T-helper 17 cell (primary cell): Measurements from ENCODE around the gene KLRF1. TPM values are rescaled to one million over a fixed set of nuclear protein-coding genes. Genes with fewer than 3 reads are reported as not detected.
"Not testable (repeated sequence)": the region's sequence is repeated elsewhere in the genome, so short reads cannot be mapped to it uniquely, and the experiment has no call there.

Source experiments
- ATAC-seq: fragments of 150-1000 bp; cut with Tn5 transposase; 2 replicates; pipeline ENCODE4 v1.10.0; 2021; ENCODE audit warnings: mild to moderate bottlenecking, moderate library complexity
- DNase-seq, 3 donors: peaks; one replicate each; pipeline versions ENCODE4 v3.0.0 to v3.0.0-alpha.2; 2020 to 2021
- H3K9me3 ChIP-seq: one replicate; pipeline ENCODE4 v1.7.0; 2013; ENCODE audit warnings: low read length, mild to moderate bottlenecking; ENCODE audit not compliant: control insufficient read depth, poor library complexity, severe bottlenecking
- H3K27ac Mint-ChIP-seq: one replicate; pipeline ENCODE4 v1.8.0; 2022; ENCODE audit warnings: mild to moderate bottlenecking, moderate library complexity, mixed read lengths
- H3K27me3 Mint-ChIP-seq: one replicate; pipeline ENCODE4 v1.8.0; 2022; ENCODE audit warnings: mixed read lengths
- H3K36me3 Mint-ChIP-seq: one replicate; pipeline ENCODE4 v1.8.0; 2022; ENCODE audit warnings: low read depth, mixed read lengths
- H3K4me1 Mint-ChIP-seq: one replicate; pipeline ENCODE4 v1.8.0; 2022; ENCODE audit warnings: mild to moderate bottlenecking, mixed read lengths
- H3K4me3 Mint-ChIP-seq: one replicate; pipeline ENCODE4 v1.8.0; 2022; ENCODE audit warnings: mild to moderate bottlenecking, moderate library complexity, mixed read lengths
- total RNA-seq, 4 donors: library from RNA in 2 of 4; stranded (reverse) in 2 of 4; gene quantifications; one replicate each; pipeline ENCODE4 v1.2.3 and lab custom pipeline; 2022 to 2026

KLRF1 gene
- total RNA-seq, 2 donors from 2014 or later, result 0.52 to 0.57 TPM

DNA sequence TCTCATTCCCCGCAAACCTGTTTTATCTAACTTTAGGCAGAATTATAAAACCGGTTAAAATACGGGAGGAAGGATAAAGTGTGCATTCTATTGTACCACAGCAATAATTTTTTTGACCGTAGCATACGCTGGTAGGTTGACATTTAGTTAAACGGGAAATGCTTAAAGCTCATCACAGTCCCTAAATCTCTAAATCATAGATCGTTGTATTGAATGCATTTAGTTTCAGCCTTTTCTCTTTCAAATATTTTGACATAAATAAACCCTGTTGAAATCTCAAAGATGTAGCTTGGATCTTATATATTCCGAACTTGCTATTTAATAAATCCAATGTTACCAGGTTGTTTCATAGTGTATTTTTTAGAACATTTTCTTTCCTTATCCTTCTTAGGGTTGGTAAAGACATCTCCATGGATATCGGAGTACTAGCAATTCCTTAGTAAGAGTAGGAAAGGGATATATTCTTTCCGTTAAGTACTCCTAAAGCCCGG lies 41.1 kb downstream of the KLRF1 start:
- Mint-ChIP-seq H3K36me3 (peaks cover 5% of the 10 kb centered on the region), H3K4me1 (peaks cover 33% of the 10 kb centered on the region), H3K4me3 (peak overlapping the region; percentile 96), H3K27ac (peak overlapping the region; percentile 100), H3K27me3 (no peaks in the 10 kb centered on the region)
- ATAC-seq, result peak; percentile 35
- no peaks in the 10 kb centered on the region for H3K9me3 ChIP-seq
- DNase-seq, result no peak

GRCh38 chr12:9868951-9869306 lies 41.6 kb downstream of the KLRF1 start:
- H3K4me1 Mint-ChIP-seq, result peaks cover 32% of the 10 kb centered on the region
- ATAC-seq (no peak), DNase-seq (no peak)
- peak overlapping the region; percentile 96 for H3K4me3 Mint-ChIP-seq
- no peaks in the 10 kb centered on the region for H3K9me3 ChIP-seq
- peaks cover 5% of the 10 kb centered on the region for H3K36me3 Mint-ChIP-seq
- peak overlapping the region; percentile 100 for H3K27ac Mint-ChIP-seq
- H3K27me3 Mint-ChIP-seq, result no peaks in the 10 kb centered on the region

DNA sequence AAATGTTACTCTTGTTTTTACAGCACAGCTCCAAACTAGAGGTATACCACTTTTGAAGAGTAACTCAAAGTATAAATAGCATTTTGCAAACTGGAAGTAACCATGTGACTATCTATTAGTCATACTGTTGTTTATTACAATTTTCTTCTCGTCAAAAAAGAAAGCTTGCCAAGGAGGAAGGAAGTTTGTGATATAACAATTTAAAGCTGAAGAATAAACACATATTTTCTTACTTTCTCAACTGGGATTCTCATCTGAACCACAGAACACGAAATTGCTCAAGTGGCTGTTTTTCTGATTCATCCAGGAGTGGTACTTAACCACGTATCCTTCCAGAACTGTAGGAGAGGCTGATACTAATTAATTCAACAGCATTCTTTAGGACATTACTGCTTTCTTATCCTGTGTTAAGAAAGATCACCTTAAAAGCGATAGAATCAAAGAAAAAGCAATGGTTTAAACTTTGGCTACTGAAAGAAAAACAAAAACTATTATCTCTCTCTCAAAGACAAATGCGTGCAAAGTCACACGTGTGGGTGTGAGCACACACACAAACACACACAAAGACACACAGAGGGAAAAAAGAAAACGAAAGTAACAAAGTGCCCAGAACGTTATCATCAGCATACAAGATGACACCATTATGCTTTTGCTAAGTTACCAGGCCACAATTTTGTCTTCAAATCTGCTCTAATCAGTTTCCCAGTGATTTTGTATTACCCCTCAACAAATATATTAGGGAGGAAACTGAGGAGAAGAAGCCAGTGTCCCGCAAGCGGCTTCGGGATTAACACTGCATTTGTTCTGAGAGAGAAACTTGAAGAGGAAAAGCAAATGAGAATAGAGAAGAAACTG lies 42.3 kb downstream of the KLRF1 start, which contains the start of gene CLEC2B:
Gene CLEC2B (minus strand): TSS at position 48 of the 855 bp plus-strand sequence.
- Mint-ChIP-seq H3K36me3 (peaks cover 5% of the 10 kb centered on the region), H3K4me1 (peaks cover 26% of the 10 kb centered on the region), H3K27me3 (no peaks in the 10 kb centered on the region), H3K4me3 (peak within 1 kb of the TSS; percentile 96), H3K27ac (peak within 1 kb of the TSS; percentile 100)
- DNase-seq (no peak), ATAC-seq (peak; percentile 74)
- no peaks in the 10 kb centered on the region for H3K9me3 ChIP-seq

DNA sequence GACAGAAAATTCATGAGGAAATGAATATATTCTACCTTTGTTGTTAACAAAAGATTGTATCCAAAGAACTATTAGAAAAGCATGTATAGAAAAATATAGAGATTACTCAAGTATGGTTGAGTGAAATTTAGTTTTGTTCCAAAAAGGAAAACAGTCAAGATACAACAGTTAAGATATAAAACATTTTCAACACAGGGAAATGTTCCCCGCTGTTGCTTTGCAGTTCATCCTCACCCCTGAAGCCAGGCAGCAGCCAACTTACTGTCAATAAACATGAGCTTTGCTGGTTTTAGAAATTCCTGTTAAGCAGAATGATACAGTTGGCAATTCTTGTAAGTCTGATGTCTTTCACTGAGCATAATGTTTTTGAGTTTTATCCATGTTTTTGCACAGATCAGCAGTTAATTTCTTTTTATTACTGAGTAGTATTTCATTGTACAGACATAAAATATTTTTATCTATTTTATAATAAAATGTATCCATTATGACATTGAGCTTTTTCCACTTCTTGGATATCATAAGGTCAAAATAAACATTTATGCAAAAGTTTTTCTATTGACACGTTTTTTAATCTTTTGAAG lies 43.1 kb downstream of the KLRF1 start:
- DNase-seq (no peak), ATAC-seq (no peak)
- Mint-ChIP-seq H3K27ac (peak overlapping the region; percentile 100), H3K36me3 (peaks cover 5% of the 10 kb centered on the region), H3K27me3 (no peaks in the 10 kb centered on the region), H3K4me3 (peak overlapping the region; percentile 96), H3K4me1 (peaks cover 21% of the 10 kb centered on the region)
- no peaks in the 10 kb centered on the region for H3K9me3 ChIP-seq

DNA sequence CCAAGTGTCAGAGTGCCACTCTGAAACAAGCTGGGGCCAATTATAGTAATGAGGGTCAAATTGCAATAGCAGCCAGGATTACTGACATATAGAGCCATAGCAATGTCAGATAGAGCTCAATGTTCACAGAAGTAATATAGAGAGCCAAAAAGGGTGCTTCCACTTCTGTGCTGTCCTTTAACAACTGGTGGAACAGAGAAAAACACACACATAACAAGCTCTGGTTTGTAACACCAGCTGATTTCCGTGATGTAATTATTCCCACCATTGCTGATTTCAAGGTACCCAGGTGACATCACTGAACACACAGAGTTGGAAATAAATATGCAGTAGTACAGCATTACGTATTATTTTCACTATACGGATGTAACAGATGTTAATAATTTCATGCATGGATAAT lies 44.9 kb downstream of the KLRF1 start:
- Mint-ChIP-seq H3K4me3 (no peak overlapping the region), H3K4me1 (peaks cover 14% of the 10 kb centered on the region), H3K27ac (no peak overlapping the region), H3K27me3 (no peaks in the 10 kb centered on the region), H3K36me3 (peaks cover 2% of the 10 kb centered on the region)
- no peak for ATAC-seq
- no peaks in the 10 kb centered on the region for H3K9me3 ChIP-seq
- DNase-seq, result no peak

DNA sequence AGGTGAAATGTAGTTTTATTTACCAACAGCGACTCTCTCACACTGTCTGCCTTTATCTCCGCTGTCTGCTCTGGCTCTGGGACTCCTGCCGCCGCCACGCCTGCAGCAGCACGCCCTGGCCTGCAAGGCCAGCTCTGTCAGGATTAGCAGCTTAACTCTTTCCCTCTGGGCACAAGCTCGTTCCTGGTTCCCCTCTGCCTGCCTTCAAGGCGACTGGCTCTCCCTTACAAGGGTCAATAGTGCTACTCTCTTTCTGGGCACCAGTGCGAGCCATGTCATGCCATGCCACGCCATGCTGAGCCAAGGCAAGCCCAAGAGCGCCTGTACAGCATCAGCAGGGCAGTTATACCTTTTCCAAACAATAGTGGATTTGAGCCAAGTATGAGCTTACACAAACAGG lies 45.5 kb downstream of the KLRF1 start:
- Mint-ChIP-seq H3K36me3 (peaks cover 2% of the 10 kb centered on the region), H3K27ac (no peak overlapping the region), H3K4me3 (no peak overlapping the region), H3K4me1 (peaks cover 14% of the 10 kb centered on the region), H3K27me3 (no peaks in the 10 kb centered on the region)
- no peak for ATAC-seq
- no peaks in the 10 kb centered on the region for H3K9me3 ChIP-seq
- no peak for DNase-seq

DNA sequence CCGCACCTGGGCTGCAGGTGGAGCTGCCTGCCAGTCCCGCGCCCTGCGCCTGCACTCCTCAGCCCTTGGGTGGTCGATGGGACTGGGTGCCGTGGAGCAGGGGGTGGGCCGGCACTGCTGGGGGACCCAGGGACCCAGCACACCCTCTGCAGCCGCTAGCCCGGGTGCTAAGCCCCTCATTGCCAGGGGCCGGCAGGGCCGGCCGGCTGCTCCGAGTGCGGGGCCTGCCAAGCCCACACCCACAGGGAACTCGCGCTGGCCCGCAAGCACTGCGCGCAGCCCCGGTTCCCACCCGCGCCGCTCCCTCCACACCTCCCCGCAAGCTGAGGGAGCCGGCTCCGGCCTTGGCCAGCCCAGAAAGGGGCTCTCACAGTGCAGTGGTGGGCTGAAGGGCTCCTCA lies 48.8 kb downstream of the KLRF1 start:
- not testable (repeated sequence) for H3K27ac Mint-ChIP-seq, DNase-seq, ATAC-seq, H3K4me3 Mint-ChIP-seq, H3K36me3 Mint-ChIP-seq, H3K27me3 Mint-ChIP-seq, H3K9me3 ChIP-seq, H3K4me1 Mint-ChIP-seq

GRCh38 chr12:9880532-9881078 lies 53.3 kb downstream of the KLRF1 start:
- H3K36me3 Mint-ChIP-seq, result no peaks in the 10 kb centered on the region
- ATAC-seq, result no peak
- no peaks in the 10 kb centered on the region for H3K9me3 ChIP-seq
- peaks cover 4% of the 10 kb centered on the region for H3K4me1 Mint-ChIP-seq
- no peak overlapping the region for H3K4me3 Mint-ChIP-seq
- no peak overlapping the region for H3K27ac Mint-ChIP-seq
- no peaks in the 10 kb centered on the region for H3K27me3 Mint-ChIP-seq
- DNase-seq, result no peak

- H3K36me3 Mint-ChIP-seq, result no peaks in the 10 kb centered on the region
- peaks cover 4% of the 10 kb centered on the region for H3K4me1 Mint-ChIP-seq
- H3K27ac Mint-ChIP-seq, result no peak within 1 kb of the TSS
- ATAC-seq (no peak), DNase-seq (no peak)
- no peaks in the 10 kb centered on the region for H3K27me3 Mint-ChIP-seq
- no peaks in the 10 kb centered on the region for H3K9me3 ChIP-seq
- H3K4me3 Mint-ChIP-seq, result no peak within 1 kb of the TSS
These were observed 54.0 kb downstream of the KLRF1 start, which contains the start of gene KLRF2 for GRCh38 chr12:9881246-9881645. Gene KLRF2, plus strand, starts transcription at chr12:9881489. Its CDS starts 107 bp downstream, at chr12:9881596.

DNA sequence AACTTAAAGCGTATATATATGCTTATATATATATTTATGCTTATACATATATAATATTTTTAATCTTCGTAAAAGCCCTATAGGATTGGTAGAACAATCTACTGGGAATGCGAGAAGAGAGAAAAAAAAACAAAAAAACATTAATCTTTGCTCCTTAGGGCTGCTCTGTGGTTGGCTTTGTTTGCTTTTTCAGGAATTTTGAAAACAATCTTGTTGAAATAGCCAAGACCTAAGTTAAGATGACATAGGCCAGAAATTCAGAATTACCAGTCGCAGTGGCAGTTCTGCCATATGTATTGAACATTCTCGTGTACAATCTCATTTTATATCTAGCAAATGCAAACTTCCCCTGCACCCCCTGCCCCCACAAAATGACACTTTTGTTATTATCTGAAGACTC lies 54.7 kb downstream of the KLRF1 start:
- Mint-ChIP-seq H3K27me3 (no peaks in the 10 kb centered on the region), H3K4me1 (peaks cover 4% of the 10 kb centered on the region), H3K4me3 (no peak overlapping the region), H3K27ac (no peak overlapping the region), H3K36me3 (no peaks in the 10 kb centered on the region)
- no peak for ATAC-seq
- no peak for DNase-seq
- H3K9me3 ChIP-seq, result no peaks in the 10 kb centered on the region

GRCh38 chr12:9883175-9883574 lies 55.9 kb downstream of the KLRF1 start:
- ATAC-seq, result no peak
- Mint-ChIP-seq H3K27ac (no peak overlapping the region), H3K36me3 (no peaks in the 10 kb centered on the region), H3K4me1 (peaks cover 4% of the 10 kb centered on the region), H3K4me3 (no peak overlapping the region), H3K27me3 (no peaks in the 10 kb centered on the region)
- no peak for DNase-seq
- H3K9me3 ChIP-seq, result no peaks in the 10 kb centered on the region

DNA sequence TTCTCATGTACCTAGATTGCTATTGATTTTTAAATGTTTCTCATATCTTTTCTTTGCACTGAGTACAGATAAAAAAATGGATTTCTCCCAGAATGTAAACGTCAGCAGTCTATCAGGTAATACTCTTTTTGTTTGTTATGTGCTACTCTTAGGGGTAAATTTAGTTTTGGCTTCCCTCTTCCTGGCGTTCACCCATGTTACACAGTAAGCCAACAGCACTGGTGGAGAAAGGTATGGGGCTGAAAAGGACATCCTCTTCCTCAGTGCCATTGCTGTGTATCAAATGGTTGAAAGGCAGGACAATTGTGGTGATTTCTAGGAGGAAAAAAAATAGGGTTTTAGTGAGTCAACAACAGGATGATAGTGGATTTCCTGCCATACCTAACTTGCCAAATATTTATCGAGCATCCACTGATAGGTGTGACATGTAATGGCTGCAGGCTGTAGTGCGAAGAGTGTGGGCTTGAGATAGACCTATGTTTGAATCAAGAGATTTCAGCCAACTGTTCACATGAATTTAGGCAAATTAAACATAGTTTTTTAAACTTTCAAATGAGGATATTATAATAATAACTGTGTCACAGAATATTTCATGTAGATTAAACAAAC lies 61.5 kb downstream of the KLRF1 start:
- no peak overlapping the region for H3K4me3 Mint-ChIP-seq
- no peak for DNase-seq

More for the DNA sequence above, 61.5 kb downstream of the KLRF1 start:
- Mint-ChIP-seq H3K36me3 (peaks cover 2% of the 10 kb centered on the region), H3K4me1 (peaks cover 5% of the 10 kb centered on the region), H3K27me3 (no peaks in the 10 kb centered on the region), H3K27ac (no peak overlapping the region)
- ATAC-seq, result no peak
- no peaks in the 10 kb centered on the region for H3K9me3 ChIP-seq
